Activated T-cell treated with anti-CD3 and anti-CD28 coated beads for 1 hour (primary cell): Measurements from ENCODE around the gene TXNRD2.
"Not testable (repeated sequence)": the region's sequence is repeated elsewhere in the genome, so short reads cannot be mapped to it uniquely, and the experiment has no call there.

Experiments used
- DNase-seq: peaks from one replicate; pipeline ENCODE4 v3.0.0-alpha.2; 2020; ENCODE audit warnings: low read depth

TXNRD2 gene

GRCh38 chr22:19923914-19924513 is 17.6 kb downstream of the TXNRD2 start:
- no peak for DNase-seq

DNA sequence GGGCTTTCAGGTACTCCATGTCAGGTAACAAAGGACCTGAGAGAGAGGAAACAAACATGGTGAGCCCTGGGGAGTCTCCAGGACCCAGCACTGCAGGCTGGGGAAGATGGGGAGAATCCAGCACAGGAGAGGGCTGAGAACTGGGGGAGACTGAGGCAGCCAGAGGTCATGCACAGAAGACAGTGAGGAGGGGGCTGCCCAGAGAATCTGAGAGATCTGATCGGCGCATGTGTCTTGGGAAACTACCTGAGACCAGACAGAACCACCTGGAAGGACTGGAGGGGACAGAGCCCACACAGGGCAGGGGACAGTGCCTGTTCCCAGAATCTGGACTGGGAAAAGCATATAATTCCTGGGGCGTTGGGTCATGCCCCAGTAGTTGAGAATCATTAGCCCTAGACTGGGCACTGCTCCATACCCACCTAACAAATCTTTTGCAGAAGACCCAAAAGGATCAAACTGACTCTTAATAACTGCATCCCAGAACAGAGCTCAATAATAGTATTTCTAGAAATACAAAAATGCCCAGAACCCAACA is 20.0 kb downstream of the TXNRD2 start:
- DNase-seq = no peak

DNA sequence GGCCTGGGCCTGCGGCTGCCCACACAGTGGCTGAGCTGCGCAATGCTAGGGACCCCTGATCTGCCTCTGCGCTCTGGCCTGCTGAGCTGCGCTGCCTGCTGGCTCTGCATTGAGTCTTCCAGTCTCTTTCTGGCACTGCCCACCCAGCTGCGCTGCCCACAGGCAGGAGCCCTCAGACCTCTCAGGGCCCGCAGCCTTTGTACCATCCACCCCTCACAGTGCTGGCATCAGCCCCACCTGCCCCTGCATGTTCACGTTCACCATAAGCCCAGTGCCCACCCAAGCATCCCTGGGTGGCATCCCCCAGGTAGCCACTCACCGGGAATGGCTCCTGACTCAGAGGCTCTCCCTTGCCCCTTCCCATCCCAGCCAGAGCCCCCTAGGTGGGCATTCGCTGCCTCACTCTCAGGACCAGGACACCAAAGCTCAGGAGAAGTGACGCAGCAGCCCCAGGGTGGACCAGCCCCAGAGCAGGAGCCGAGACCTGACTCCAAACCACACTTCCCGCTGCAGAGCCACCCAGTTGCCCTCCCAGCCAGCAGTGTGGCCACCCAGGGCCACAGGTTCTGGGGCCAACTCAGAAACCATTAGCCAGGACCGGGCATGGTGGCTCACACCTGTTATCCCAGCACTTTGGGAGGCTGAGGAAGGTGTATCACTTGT is 21.8 kb downstream of the TXNRD2 start:
- DNase-seq = no peak

DNA sequence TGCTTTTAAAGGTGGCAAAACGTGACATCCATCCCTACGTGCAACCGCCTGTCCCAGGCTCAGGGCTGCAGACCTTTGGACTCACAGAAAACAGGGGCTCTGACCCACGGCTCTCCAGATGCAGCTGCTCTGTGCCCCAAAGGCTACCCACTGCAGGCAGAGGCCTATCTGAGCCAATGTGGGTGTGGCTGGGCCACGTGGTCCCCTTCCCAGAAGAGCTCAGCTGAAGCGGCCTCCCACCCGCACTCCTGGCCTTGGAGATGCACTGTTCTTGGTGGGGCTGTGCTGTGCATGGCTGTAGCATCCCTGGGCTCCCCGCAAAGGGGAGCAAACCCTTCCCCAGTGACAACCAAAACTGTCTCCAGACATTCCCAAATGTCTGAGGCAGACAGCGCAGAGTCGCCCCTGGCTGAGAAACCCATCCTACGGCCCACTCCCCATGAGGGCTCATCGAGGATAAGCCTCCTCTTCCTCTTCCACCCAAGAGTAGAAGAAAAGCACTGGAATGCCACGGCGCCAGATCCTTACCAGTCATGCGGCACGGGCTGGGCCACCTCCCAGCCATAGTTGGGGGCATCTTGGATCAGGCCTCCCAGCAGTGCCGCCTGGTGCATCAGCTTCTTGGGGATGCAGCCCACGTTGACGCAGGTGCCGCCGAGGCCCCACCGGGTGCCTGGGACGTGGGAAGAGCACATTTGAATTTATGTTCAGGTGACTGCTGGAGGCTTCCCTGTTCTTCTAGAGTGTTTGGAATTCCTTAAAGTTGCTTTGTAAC is 23.1 kb downstream of the TXNRD2 start:
- no peak for DNase-seq

DNA sequence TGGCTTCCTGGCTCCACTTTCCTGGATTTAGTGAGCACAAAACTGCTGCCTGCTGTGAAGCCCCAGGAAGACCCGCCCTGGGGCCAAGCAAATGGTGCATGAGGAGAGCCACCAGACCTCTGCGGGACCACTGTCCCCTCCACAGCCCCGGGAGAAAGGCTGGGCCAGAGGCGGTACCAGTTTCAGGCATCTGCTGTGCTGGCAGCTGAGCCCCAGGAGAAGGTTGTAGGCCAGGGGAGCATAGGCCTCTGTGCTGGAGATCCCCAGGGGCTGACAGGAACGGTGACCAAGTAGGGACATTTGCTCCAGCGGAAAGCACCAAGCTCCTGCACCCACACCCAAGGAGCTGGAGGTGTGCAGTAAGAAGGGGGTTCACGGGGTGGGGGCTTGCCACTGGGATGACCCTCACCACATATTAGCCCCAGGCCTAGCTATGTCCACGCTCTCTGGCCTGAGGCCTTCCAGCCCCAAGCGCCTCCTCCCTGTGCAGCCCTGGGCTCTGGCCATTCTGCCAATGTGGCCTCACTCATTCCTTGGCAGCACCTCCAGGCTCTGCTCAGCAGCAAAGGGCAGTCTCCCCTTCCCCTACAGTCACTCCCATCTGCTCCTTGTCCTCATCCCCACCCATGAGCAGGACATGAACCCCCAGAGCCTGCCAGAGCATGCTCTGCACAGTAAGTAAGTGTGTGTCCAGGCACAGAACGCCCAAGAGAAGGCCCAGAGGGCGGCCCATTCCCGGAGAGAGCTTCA is 24.1 kb downstream of the TXNRD2 start:
- DNase-seq = no peak

GRCh38 chr22:19916941-19917340 is 24.7 kb downstream of the TXNRD2 start:
- no peak for DNase-seq

- DNase-seq = no peak
Measured at GRCh38 chr22:19916006-19916405, 25.6 kb downstream of the TXNRD2 start.

- no peak for DNase-seq
Measured at GRCh38 chr22:19915287-19915954, 26.2 kb downstream of the TXNRD2 start.

GRCh38 chr22:19914201-19914943 is 27.2 kb downstream of the TXNRD2 start:
- DNase-seq = no peak

GRCh38 chr22:19913337-19913936 is 28.2 kb downstream of the TXNRD2 start:
- no peak for DNase-seq

DNA sequence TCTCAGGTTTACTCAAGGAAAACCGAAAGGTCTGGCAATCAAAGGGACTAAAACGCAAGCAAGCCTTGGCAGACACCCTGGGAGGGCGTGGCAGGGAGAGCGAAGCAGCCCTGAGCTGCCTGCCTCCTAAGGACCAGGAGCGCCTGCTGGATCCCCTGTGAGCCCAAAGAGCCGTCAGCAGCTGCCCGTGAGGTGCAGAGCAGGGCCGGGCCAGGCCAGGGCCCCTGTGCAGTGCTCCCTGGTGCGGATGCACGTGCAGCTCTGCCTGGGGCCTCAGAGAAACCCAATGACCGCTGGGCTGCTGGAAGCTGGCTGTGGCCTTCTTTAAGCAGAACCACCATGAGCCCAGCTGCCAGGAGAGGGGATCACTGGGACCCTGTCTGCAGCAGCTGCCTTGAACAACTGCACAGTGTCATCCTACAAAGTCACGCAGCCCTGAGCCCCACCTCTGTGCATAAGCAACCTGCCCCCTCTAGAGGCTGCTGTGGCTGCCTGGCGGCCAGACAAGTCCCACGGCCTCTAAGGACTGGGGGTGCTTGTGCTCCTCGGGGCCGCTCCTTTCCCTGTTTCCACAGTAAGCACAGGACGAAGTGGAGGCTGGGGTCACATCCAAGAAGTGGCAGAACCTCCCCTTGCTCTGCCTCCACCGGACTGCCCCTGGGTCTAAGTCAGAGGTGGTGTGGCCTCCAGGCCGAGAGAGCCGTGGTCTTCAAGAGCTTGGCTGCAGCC is 29.2 kb downstream of the TXNRD2 start:
- DNase-seq = no peak

DNA sequence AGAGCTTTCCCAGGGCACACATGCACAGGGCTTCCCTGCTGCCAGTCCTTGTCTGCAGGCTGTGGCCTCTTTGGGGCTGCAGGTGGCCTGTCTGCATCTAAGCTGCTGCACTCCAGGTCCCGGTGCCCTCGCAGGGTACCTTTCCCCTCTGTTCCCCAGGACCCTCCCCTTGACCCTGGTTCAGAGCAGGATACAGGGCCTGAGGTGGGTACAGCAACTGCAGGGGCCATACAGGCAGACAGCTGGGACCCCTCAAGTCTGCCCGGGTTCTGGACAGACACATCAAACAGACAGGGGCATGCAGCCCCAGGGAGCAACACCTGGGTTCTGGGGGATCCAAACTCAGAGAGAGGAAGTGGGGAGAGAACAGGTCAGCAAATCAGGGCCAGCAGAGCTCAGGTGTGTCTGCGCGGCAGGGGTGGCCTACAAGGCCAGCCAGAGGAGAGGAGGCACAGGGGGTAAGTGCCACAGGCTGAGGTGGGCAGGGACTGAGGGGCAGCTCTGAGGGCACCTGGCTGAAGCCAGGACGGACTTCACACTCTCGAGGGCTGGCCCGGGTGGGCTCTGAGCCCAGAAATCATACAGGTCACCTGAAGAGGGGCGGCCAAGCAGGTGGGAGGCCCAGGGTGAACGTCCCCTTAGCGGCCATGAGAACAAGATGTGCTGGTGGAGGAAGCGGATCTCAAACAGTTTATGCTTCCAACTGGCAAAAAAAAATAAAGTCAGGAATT is 29.9 kb downstream of the TXNRD2 start:
- no peak for DNase-seq

- no peak for DNase-seq
Measured at GRCh38 chr22:19910180-19910744, 31.4 kb downstream of the TXNRD2 start.

DNA sequence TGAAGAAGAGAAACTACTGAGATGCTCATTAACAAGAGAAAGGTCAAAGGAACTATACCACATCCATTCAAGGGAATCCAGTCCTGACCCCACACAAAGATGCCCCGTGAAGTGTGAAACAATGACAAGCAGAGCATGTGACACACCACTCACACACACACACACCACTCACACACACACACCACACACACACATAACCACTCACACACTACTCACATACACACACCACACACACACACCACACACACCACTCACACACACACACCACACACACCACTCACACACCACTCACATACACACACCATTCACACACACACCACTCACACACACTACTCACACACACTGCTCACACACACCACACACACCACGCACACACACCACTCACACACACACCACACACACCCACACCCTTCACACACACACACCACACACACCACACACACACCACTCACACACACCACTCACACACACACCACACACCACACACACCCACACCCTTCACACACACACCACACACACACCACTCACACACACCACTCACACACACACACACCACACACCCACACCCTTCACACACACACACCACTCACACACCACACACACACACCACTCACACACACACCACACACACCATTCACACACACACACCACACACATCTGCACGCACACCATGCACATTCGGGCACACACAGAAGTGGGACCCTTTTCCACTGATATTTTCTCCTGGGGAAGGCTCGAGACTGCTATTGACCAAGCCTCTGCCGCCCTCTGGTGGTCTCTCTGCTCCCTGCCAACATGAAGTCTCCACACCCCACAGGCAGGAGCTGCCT is 32.1 kb downstream of the TXNRD2 start:
- DNase-seq = peak; percentile 81

GRCh38 chr22:19907902-19908301 is 33.7 kb downstream of the TXNRD2 start:
- not testable (repeated sequence) for DNase-seq

- not testable (repeated sequence) for DNase-seq
Measured at GRCh38 chr22:19906864-19907263, 34.8 kb downstream of the TXNRD2 start.

DNA sequence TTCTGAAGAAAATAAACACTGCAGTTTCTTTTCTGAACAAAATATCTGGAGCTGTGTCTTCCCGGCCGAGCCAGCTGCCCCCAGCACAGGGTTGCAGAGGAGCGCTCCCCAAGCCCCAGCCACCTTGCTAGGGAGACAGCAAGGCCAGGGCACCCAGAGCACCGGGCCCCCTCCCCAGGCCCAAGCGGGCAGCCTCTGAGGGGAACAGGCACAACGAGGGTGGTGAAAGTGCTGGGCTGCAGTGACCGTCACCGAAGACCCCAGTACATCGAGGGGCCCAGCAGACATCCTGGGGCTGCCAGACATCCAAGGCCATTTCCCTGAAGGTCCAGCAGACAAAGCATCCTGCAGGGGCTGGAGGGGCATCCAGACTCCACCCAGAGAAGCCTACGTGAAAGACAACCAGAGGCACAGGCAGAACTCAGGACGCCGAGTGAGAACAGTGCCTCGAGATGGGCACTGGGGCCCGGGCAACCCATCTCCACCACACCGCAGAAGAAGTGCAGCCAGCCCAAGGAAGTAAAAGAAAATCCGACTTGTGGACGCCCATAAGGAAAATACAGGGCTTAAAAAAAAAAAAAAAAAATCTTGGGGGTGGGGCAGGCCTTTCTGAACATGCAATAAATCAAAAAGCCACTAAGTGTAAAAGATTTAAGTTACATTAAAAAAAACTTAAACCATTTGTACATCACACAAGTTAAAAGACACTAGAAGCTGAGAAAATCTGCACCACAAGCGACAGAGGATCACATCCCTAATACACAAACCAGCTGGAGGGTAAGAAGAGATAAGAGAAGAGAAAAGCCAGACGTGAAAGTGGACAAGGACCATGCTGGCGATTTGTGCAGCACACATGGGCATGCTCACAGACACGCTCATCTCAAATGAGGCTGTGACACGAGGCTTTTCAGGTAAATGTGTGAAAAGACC is 36.0 kb downstream of the TXNRD2 start:
- no peak for DNase-seq
